ENCODE measurements around the gene LARGE1. TPM values are rescaled to one million over a fixed set of nuclear protein-coding genes. Genes with fewer than 3 reads are reported as not detected.

Gene LARGE1
- total and polyA plus RNA-seq, 9 of the 15 experiments (the other 6 are each of a cell fraction or from before 2014, with no cell fraction given) = 0.01 to 0.66 (median 0.14) TPM; not detected in 2

- 14% methylated on average over 2 of the region's 2 CpGs for WGBS (ENCODE audit: insufficient coverage, low coverage, missing lambda C conversion rate)
- no peaks in the 10 kb centered on the region for H3K36me3 ChIP-seq (ENCODE audit: control insufficient read depth, insufficient read depth, low read length)
- intact Hi-C loops (cut with micrococcal nuclease) (no loop called here), in situ Hi-C loops (cut with MboI) (no loop called here)
- no peak for ATAC-seq
- H3K9ac ChIP-seq (ENCODE audit: insufficient read depth in 1 of 2, low read depth in 2 of 2, low read length in 2 of 2) = no peak overlapping the region
- CTCF ChIA-PET (ENCODE audit: low intra/inter-chr PET ratio) = no interaction called here
- H4K20me1 ChIP-seq (replicated peaks; ENCODE audit: control insufficient read depth, insufficient read depth, low read length) = no peaks in the 10 kb centered on the region
- H3K27ac ChIP-seq (ENCODE audit: extremely low read depth, low read depth, low read length) = no peak overlapping the region
- no peak overlapping the region for H3K4me3 ChIP-seq
- no peaks in the 10 kb centered on the region for H3K79me2 ChIP-seq (ENCODE audit: control insufficient read depth, insufficient read depth, low read length)
- no peak for DNase-seq (ENCODE audit: extremely low read depth in 1 of 4, low spot score in 3 of 4)
- no peaks in the 10 kb centered on the region for H3K4me1 ChIP-seq (replicated peaks in 1 of 2; ENCODE audit: control insufficient read depth in 2 of 2, insufficient read depth in 2 of 2, low read length in 2 of 2)
- FAIRE-seq = no peak
- H3K4me2 ChIP-seq (ENCODE audit: insufficient read depth, low read length) = no peak overlapping the region
- H3K9me1 ChIP-seq (ENCODE audit: control insufficient read depth, insufficient read depth, low read length) = no peaks in the 10 kb centered on the region
- no peaks in the 10 kb centered on the region for H3K27me3 ChIP-seq (ENCODE audit: control insufficient read depth in 2 of 2, insufficient read depth in 2 of 2, low read length in 2 of 2)
- no peak overlapping the region for H2AFZ ChIP-seq (ENCODE audit: low read depth, low read length)
- no peaks in the 10 kb centered on the region for H3K9me3 ChIP-seq (replicated peaks; ENCODE audit: control insufficient read depth, insufficient read depth, low read depth, low read length)
- POLR2A ChIA-PET = no interaction called here
- no TSS peak for BruUV-seq (replicated peaks)
- TF ChIP-seq YBX1 (IDR thresholded peaks at IDR 0.05) = no peak
- TF ChIP-seq TRIM25 (IDR thresholded peaks at IDR 0.05; ENCODE audit: borderline replicate concordance) = no peak
- no peak for TF ChIP-seq ZNF79 (CRISPR knock-in tag; IDR thresholded peaks at IDR 0.05; ENCODE audit: low read depth)
- no peak for TF ChIP-seq HCFC1 (IDR thresholded peaks at IDR 0.05; ENCODE audit: low read depth, low read length)
- TF ChIP-seq HNRNPH1 (optimal IDR thresholded peaks at IDR 0.05; ENCODE audit: low read depth, low read length) = no peak
- no peak for TF ChIP-seq NFE2 (IDR thresholded peaks at IDR 0.05; ENCODE audit: low read depth)
- TF ChIP-seq E2F1 (CRISPR knock-in tag; IDR thresholded peaks at IDR 0.05) = no peak
- no peak for TF ChIP-seq ILF3 (IDR thresholded peaks at IDR 0.05; ENCODE audit: borderline replicate concordance)
- no peak for TF ChIP-seq XRCC3 (IDR thresholded peaks at IDR 0.05)
- TF ChIP-seq HDAC8 (tag; IDR thresholded peaks at IDR 0.05) = no peak
- TF ChIP-seq ZNF280A (IDR thresholded peaks at IDR 0.05; ENCODE audit: low read depth, partially characterized antibody) = no peak
- no peak for TF ChIP-seq CBX8 (IDR thresholded peaks at IDR 0.05; ENCODE audit: borderline replicate concordance, extremely low read depth, low read depth, low read length, poor library complexity, severe bottlenecking)
- no peak for TF ChIP-seq SOX6 (IDR thresholded peaks at IDR 0.05)
- TF ChIP-seq ZHX1 (conservative IDR thresholded peaks at IDR 0.05; ENCODE audit: low read length) = no peak
- TF ChIP-seq CBFB (CRISPR knock-in tag; IDR thresholded peaks at IDR 0.05) = no peak
- no peak for TF ChIP-seq NBN (IDR thresholded peaks at IDR 0.05; ENCODE audit: low read depth)
- TF ChIP-seq POLR2AphosphoS5 (IDR thresholded peaks at IDR 0.05; ENCODE audit: control insufficient read depth, insufficient read depth, low read depth, low read length) = no peak
Measured at GRCh38 chr22:33409079-33409478, 511.2 kb downstream of the LARGE1 start.

Measured in K562 (cell line).